GM12864 (cell line): Measurements from ENCODE around the gene DUSP8.

Experiments
- DNase-seq: peaks from one replicate; pipeline ENCODE4 v3.0.0-alpha.2; 2011; ENCODE audit warnings: low read depth
- H3K4me3 ChIP-seq: 2 replicates; pipeline ENCODE4 v1.5.1; 2011; ENCODE audit warnings: mild to moderate bottlenecking, low read depth, low read length, control low read depth
- CTCF ChIP-seq: IDR thresholded peaks from 2 replicates; pipeline ENCODE4 v1.5.1; 2011; ENCODE audit warnings: low read depth, mild to moderate bottlenecking, moderate library complexity, low read length, control low read depth, inconsistent platforms; ENCODE audit errors: missing control alignments

The DUSP8 gene

DNA sequence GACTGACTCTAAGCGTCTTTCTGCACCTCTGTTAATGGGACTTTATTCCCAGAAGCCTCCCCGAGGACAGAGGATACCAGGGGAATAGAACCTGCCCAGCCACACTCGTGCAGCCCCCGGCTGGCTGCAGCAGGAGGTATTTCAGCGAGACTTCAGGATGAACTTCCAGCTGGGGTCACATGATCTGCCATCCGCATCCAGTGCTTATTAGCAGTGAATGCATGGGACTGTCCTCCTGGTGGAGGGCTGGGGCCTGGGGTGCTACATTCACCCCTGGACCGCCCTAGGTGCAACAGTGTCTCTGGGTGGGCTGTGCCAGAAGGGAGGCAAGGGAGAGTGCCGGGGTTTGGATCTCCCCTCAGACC is 1.6 kb downstream of the DUSP8 start:
- H3K4me3 ChIP-seq = no peak overlapping the region
- DNase-seq = no peak
- TF ChIP-seq CTCF = no peak

DNA sequence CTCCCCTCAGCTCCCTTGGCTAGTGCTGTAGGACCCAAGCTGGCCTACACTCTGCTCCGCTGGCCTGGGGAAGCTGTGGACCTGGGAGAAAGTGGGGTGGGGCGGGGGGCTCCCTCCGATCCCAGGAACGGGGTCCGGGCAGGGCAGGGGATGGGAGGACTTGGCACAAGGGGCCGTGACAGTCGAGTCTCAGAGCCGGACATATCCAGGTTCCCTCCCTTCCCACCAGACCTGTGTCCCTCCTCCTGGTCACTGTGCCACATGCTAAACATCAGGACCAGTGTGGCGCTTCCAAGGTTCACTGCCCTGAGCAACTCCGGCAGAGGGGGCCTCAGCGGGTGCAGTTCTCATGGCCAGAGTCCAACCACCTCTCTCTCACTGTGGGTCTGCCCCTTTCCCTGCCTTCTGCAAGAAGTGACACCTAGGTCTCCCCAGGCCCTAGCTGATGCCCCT is 2.0 kb downstream of the DUSP8 start:
- no peak for TF ChIP-seq CTCF
- no peak overlapping the region for H3K4me3 ChIP-seq
- DNase-seq = no peak

- DNase-seq = no peak
- TF ChIP-seq CTCF = no peak
- no peak overlapping the region for H3K4me3 ChIP-seq
Measured at GRCh38 chr11:1569251-1569780, 2.8 kb downstream of the DUSP8 start.

- TF ChIP-seq CTCF = no peak
- no peak for DNase-seq
- no peak overlapping the region for H3K4me3 ChIP-seq
Measured at GRCh38 chr11:1568441-1568911, 3.6 kb downstream of the DUSP8 start.

- TF ChIP-seq CTCF = no peak
- DNase-seq = no peak
Measured at GRCh38 chr11:1567721-1568100, 4.4 kb downstream of the DUSP8 start.

GRCh38 chr11:1567052-1567720 is 4.9 kb downstream of the DUSP8 start:
- DNase-seq = no peak
- TF ChIP-seq CTCF = no peak
- H3K4me3 ChIP-seq = no peak overlapping the region

More at GRCh38 chr11:1567721-1568100, 4.4 kb downstream of the DUSP8 start:
- H3K4me3 ChIP-seq = no peak overlapping the region
